GM04503 (cell line): ENCODE results near the gene SLFNL1.

Experiments used
- DNase-seq: peaks from one replicate; pipeline ENCODE4 v3.0.0-alpha.2; 2012; ENCODE audit warnings: low read depth

Gene SLFNL1

GRCh38 chr1:41021526-41022308 is at the start of gene SLFNL1:
TSS of gene SLFNL1 (minus strand) at chr1:41021725. CDS start at chr1:41020660, 1,065 bp downstream.
- DNase-seq, result no peak

GRCh38 chr1:41056907-41057306 is 35.4 kb upstream of the SLFNL1 start:
- DNase-seq, result no peak

- no peak for DNase-seq
Measured at GRCh38 chr1:41053316-41053715, 31.8 kb upstream of the SLFNL1 start.

- no peak for DNase-seq
Measured at GRCh38 chr1:41051022-41051421, 29.5 kb upstream of the SLFNL1 start.

- DNase-seq, result no peak
Measured at GRCh38 chr1:41048540-41048939, 27.0 kb upstream of the SLFNL1 start.

- no peak for DNase-seq
Measured at GRCh38 chr1:41046347-41046775, 24.8 kb upstream of the SLFNL1 start.

GRCh38 chr1:41045740-41046139 is 24.2 kb upstream of the SLFNL1 start:
- peak; percentile 64 for DNase-seq

- no peak for DNase-seq
Measured at GRCh38 chr1:41044187-41044586, 22.7 kb upstream of the SLFNL1 start.

GRCh38 chr1:41041614-41042270 is 20.2 kb upstream of the SLFNL1 start:
- peak; percentile 3 for DNase-seq

GRCh38 chr1:41038110-41038509 is 16.6 kb upstream of the SLFNL1 start:
- DNase-seq, result no peak

- no peak for DNase-seq
Measured at GRCh38 chr1:41037116-41037903, 15.8 kb upstream of the SLFNL1 start.

- no peak for DNase-seq
Measured at GRCh38 chr1:41033272-41033671, 11.7 kb upstream of the SLFNL1 start.

GRCh38 chr1:41032147-41032546 is 10.6 kb upstream of the SLFNL1 start:
- no peak for DNase-seq

GRCh38 chr1:41030872-41031616 is 9.5 kb upstream of the SLFNL1 start:
- DNase-seq, result no peak

- DNase-seq, result no peak
Measured at GRCh38 chr1:41028034-41028642, 6.6 kb upstream of the SLFNL1 start.

GRCh38 chr1:41025979-41026819 is 4.7 kb upstream of the SLFNL1 start:
- DNase-seq, result no peak

- DNase-seq, result no peak
Measured at GRCh38 chr1:41024953-41025352, 3.4 kb upstream of the SLFNL1 start.

- DNase-seq, result no peak
Measured at GRCh38 chr1:41023279-41023990, 1.9 kb upstream of the SLFNL1 start.

GRCh38 chr1:41022424-41022823 is 899 bp upstream of the SLFNL1 start:
- DNase-seq, result no peak

GRCh38 chr1:41020654-41021053 is 871 bp downstream of the SLFNL1 start:
- DNase-seq, result no peak
